ENCODE measurements around the gene ZFYVE21. TPM values are rescaled to one million over a fixed set of nuclear protein-coding genes. Genes with fewer than 3 reads are reported as not detected.

ZFYVE21 gene
- total RNA-seq, 4 donors from 2014 or later = 40.3 to 81.2 (median 59.0) TPM

DNA sequence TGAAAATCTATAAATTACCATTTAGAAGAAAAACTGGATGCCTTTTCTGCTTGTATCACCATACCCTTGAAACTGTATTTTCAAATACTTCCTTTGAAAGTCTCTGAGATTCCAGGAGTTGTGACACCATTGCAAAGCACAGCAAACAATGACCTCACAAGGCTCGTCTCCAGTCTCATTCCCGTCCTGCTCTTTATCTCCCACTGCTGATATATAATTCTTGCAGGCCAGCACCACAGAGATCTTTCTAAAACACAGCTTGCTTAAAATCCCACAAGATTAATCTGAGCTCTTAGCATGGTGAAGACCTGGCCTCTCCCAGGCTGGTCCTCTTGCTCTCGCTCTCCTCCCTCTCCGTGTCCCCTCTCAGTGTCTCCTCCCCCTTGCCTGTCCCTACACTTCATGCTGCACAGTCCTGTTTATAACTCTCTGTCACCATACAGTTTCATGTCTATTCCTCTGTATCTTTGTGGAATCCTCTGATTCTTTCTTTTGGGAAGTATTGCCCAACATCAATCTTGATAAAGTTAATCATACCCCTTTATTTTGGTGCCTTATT is 51.8 kb downstream of the ZFYVE21 start:
- TF ChIP-seq POLR2A (IDR thresholded peaks at IDR 0.05) = no peak
- no peak for TF ChIP-seq CTCF (IDR thresholded peaks at IDR 0.05)
- H3K4me3 ChIP-seq = no peak overlapping the region

GRCh38 chr14:103770500-103770899 is 54.9 kb downstream of the ZFYVE21 start:
- TF ChIP-seq POLR2A (IDR thresholded peaks at IDR 0.05) (no peak), CTCF (IDR thresholded peaks at IDR 0.05) (no peak)
- DNase-seq = no peak
- H3K27me3 ChIP-seq = no peaks in the 10 kb centered on the region

More for the DNA sequence above, 51.8 kb downstream of the ZFYVE21 start:
- Histone ChIP-seq H3K27ac (no peak overlapping the region), H3K9me3 (no peaks in the 10 kb centered on the region), H3K36me3 (peaks cover 0 to 4% (median 0%) of the 10 kb centered on the region in 3 donors), H3K4me1 (no peaks in the 10 kb centered on the region), H3K27me3 (no peaks in the 10 kb centered on the region)
- DNase-seq = no peak

DNA sequence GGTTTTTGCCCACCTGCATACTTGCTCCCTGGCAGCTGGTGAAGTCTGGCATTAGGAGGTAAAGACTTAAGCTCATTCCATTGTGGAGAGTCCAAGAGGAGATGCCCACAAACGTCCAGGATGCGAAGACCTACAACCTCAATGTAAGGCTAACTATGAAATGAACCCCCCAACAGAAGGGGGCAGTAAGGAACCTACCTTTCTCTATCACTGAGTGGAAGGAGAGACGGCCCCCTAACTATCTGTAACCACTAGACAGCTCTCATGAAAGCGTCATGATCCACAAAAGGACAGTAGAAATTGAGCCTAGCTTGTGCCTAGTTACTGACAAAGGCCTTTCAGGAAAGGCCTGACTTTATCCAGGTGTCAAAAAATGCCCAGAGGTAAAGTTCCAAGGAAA is 55.3 kb downstream of the ZFYVE21 start:
- Histone ChIP-seq H3K4me1 (no peaks in the 10 kb centered on the region), H3K27ac (no peak overlapping the region), H3K9me3 (no peaks in the 10 kb centered on the region), H3K4me3 (no peak overlapping the region), H3K36me3 (peaks cover 0 to 13% (median 0%) of the 10 kb centered on the region in 3 donors), H3K27me3 (no peaks in the 10 kb centered on the region)
- no peak for DNase-seq
- TF ChIP-seq POLR2A (IDR thresholded peaks at IDR 0.05) (no peak), CTCF (IDR thresholded peaks at IDR 0.05) (no peak)

More at GRCh38 chr14:103770500-103770899, 54.9 kb downstream of the ZFYVE21 start:
- H3K36me3 ChIP-seq = peaks cover 0 to 13% (median 0%) of the 10 kb centered on the region in 3 donors
- no peak overlapping the region for H3K27ac ChIP-seq
- H3K9me3 ChIP-seq = no peaks in the 10 kb centered on the region
- H3K4me1 ChIP-seq = no peaks in the 10 kb centered on the region
- H3K4me3 ChIP-seq = no peak overlapping the region

DNA sequence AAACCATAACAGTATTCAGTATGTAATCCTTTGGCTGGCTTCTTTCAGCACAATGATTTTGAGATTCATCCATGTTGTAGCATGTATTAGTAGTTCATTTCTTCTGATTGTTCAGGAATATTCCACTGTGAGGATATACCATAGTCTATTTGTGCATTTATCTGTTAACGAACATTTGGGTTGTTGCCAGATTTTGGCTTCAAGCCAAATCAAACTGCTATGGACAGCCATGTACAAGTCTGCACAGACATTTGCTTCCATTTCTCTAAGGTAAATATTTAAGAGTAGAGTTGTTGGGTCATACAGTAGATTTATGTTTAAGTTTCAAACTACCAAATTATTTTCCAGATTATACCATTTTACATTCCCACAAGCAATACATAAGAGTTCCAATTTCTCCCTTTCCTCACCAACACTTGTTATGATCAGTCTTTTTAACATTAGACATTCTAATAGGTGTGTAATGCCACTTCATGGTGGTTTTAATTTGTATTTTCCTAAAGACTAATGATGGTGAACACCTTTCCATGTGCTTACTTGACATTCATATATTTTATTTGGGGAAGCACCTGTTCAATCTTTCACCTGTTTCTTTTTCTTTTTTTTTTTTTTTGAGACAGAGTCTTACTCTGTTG is 56.6 kb downstream of the ZFYVE21 start:
- no peak for DNase-seq
- Histone ChIP-seq H3K27me3 (no peaks in the 10 kb centered on the region), H3K36me3 (peaks cover 0 to 13% (median 0%) of the 10 kb centered on the region in 3 donors), H3K27ac (no peak overlapping the region), H3K4me1 (no peaks in the 10 kb centered on the region), H3K4me3 (no peak overlapping the region), H3K9me3 (no peaks in the 10 kb centered on the region)
- TF ChIP-seq CTCF (IDR thresholded peaks at IDR 0.05) = no peak
- TF ChIP-seq POLR2A (IDR thresholded peaks at IDR 0.05) = no peak

- Histone ChIP-seq H3K9me3 (no peaks in the 10 kb centered on the region), H3K36me3 (peaks cover 0 to 17% (median 0%) of the 10 kb centered on the region in 3 donors), H3K4me1 (no peaks in the 10 kb centered on the region), H3K4me3 (no peak overlapping the region), H3K27me3 (no peaks in the 10 kb centered on the region), H3K27ac (no peak overlapping the region)
- DNase-seq = no peak
- TF ChIP-seq POLR2A (IDR thresholded peaks at IDR 0.05) = no peak
- no peak for TF ChIP-seq CTCF (IDR thresholded peaks at IDR 0.05)
These were observed 57.9 kb downstream of the ZFYVE21 start for GRCh38 chr14:103773521-103773920.
